Spleen (tissue), 11 donors: ENCODE data around the gene SLC23A2. TPM values are rescaled to one million over a fixed set of nuclear protein-coding genes. Genes with fewer than 3 reads are reported as not detected.
A peak's percentile ranks its signal among the peaks of the same experiment; 100 is the strongest.

Experiments used
- DNase-seq: peaks from one replicate; pipeline ENCODE4 v3.0.0-alpha.2; 2020
- H3K27ac ChIP-seq, 8 donors: fragments of 200-600 bp; sonication (generic) in 7 of 8; 1 replicate in 4 of 8; 2 replicates in 4 of 8; pipeline versions ENCODE4 v1.5.0 to v1.8.0; 2016 to 2021; ENCODE audit warnings: inconsistent platforms in 4 of 8, mild to moderate bottlenecking in 4 of 8, moderate library complexity in 1 of 8
- H3K27me3 ChIP-seq, 7 donors: fragments of 200-600 bp; sonication (generic) in 6 of 7; replicated peaks in 1 of 7; 1 replicate in 4 of 7; 2 replicates in 3 of 7; pipeline versions ENCODE4 v1.5.0 to v1.8.0; 2016 to 2021; ENCODE audit warnings: inconsistent platforms in 3 of 7, mild to moderate bottlenecking in 1 of 7
- H3K36me3 ChIP-seq, 6 donors: fragments of 200-600 bp; sonication (generic) in 5 of 6; 1 replicate in 4 of 6; 2 replicates in 2 of 6; pipeline versions ENCODE4 v1.5.0 to v1.8.0; 2016 to 2021; ENCODE audit warnings: inconsistent platforms in 2 of 6
- H3K4me1 ChIP-seq, 6 donors: fragments of 200-600 bp; sonication (generic) in 5 of 6; 1 replicate in 3 of 6; 2 replicates in 3 of 6; pipeline versions ENCODE4 v1.5.0 to v1.8.0; 2016 to 2021; ENCODE audit warnings: inconsistent platforms in 3 of 6
- H3K4me3 ChIP-seq, 8 donors: fragments of 200-600 bp; sonication (generic) in 7 of 8; 1 replicate in 4 of 8; 2 replicates in 4 of 8; pipeline versions ENCODE4 v1.5.0 to v1.8.0; 2016 to 2021; ENCODE audit warnings: inconsistent platforms in 4 of 8, mild to moderate bottlenecking in 4 of 8, moderate library complexity in 2 of 8
- H3K9me3 ChIP-seq, 8 donors: fragments of 200-600 bp; sonication (generic) in 7 of 8; 1 replicate in 4 of 8; 2 replicates in 4 of 8; pipeline versions ENCODE4 v1.5.0 to v1.8.0; 2016 to 2021; ENCODE audit warnings: inconsistent platforms in 4 of 8
- POLR2A ChIP-seq, 3 donors: fragments of 450-650 bp; IDR thresholded peaks; one replicate each; pipeline ENCODE4 v1.5.1; 2017; ENCODE audit warnings: antibody characterized with exemption in 3 of 3, mild to moderate bottlenecking in 1 of 3
- POLR2AphosphoS5 ChIP-seq, 3 donors: sonication (generic); formaldehyde crosslinking; IDR thresholded peaks; one replicate each; pipeline ENCODE4 v1.5.1; 2017; ENCODE audit warnings: antibody characterized with exemption in 3 of 3
- WGBS, 5 donors: extraction: QIAGEN DNeasy Blood & Tissue Kit in 3 of 5; methylation state at CpG; one replicate each; pipeline versions ENCODE4 v1.1.5 to v1.1.7; 2013 to 2018; 5-methylcytosine and 5-hydroxymethylcytosine counted together
- intact Hi-C: fragments of 100-400 bp; cut with DNase I; formaldehyde crosslinking; loops from one replicate; pipeline ENCODE4 v1.15.0; 2023; ENCODE audit warnings: low total_unique reads
- polyA plus RNA-seq, 3 donors: library from polyadenylated mRNA; stranded (reverse); fragments of 200-250 nt; gene quantifications; one replicate each; pipeline ENCODE4 v1.2.1, GENCODE V29; 2013
- total RNA-seq, 7 donors: library from RNA; depleted of rRNA in 3 of 7; stranded (reverse); fragments of >200 nt in 3 of 7; fragmentation: NEBNext Ultra II Directional in 4 of 7; extraction: Animal tissue kit (Norgen Biotek cat#: 25700) in 4 of 7; gene quantifications; one replicate each; pipeline versions ENCODE4 v1.1.0 to v1.2.1, GENCODE V29; 2016 to 2021
- TF ChIP-seq, protein P1 (sequence below), 11 experiments: fragments of 200-600 bp in 7 of 11; fragments of 450-650 bp in 4 of 11; sonication (generic) in 4 of 11; IDR thresholded peaks in 8 of 11; conservative IDR thresholded peaks in 3 of 11; 1 replicate in 7 of 11; 2 replicates in 4 of 11; pipeline versions ENCODE4 v1.4.0 to v1.8.0; 2016 to 2021; ENCODE audit warnings: antibody characterized with exemption in 11 of 11, inconsistent platforms in 4 of 11, mild to moderate bottlenecking in 1 of 11
- donor health status: healthy with polysubstance abuse.
- donor health status: DM: no; HTN: no; CAD: no; lungs with moderate emphysema.
- donor health status: DM: no; HTN: no; CAD: no.
- donor health status: Bipolar disorder and iron deficiency.
- donor health status: healthy.
- donor health status: DM: no; HTN: no; CAD: no.
- donor health status: DM: yes; HTN: yes; CAD: no.

The SLC23A2 gene
- total and polyA plus RNA-seq, 10 donors, result 5.1 to 72.0 (median 45.8) TPM

DNA sequence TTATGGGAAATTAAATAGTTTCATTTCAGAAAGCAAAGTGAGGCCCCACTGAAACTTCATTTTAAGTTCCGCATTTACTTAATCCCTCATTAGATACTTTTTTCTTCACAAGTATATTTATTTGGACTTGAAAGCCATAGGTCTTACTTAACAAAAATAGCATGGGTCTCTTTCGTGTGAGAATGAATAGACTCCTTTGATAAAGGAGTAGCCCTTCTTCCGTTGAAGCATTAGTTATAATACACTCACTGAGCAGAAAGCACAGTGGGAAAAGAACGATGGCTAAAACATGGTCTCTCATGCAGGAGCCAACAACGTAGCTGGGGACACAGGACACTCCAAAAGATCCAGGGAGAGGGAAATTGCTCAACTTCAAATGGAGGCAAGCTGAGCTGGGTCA is 130.4 kb downstream of the SLC23A2 start:
- TF ChIP-seq POLR2A (IDR thresholded peaks at IDR 0.05) (no peak), POLR2AphosphoS5 (IDR thresholded peaks at IDR 0.05) (no peak)
- TF ChIP-seq, protein P1, sequence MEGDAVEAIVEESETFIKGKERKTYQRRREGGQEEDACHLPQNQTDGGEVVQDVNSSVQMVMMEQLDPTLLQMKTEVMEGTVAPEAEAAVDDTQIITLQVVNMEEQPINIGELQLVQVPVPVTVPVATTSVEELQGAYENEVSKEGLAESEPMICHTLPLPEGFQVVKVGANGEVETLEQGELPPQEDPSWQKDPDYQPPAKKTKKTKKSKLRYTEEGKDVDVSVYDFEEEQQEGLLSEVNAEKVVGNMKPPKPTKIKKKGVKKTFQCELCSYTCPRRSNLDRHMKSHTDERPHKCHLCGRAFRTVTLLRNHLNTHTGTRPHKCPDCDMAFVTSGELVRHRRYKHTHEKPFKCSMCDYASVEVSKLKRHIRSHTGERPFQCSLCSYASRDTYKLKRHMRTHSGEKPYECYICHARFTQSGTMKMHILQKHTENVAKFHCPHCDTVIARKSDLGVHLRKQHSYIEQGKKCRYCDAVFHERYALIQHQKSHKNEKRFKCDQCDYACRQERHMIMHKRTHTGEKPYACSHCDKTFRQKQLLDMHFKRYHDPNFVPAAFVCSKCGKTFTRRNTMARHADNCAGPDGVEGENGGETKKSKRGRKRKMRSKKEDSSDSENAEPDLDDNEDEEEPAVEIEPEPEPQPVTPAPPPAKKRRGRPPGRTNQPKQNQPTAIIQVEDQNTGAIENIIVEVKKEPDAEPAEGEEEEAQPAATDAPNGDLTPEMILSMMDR (IDR thresholded peaks at IDR 0.05 in 8 of 11, conservative IDR thresholded peaks at IDR 0.05 in 3 of 11), result no peak

DNA sequence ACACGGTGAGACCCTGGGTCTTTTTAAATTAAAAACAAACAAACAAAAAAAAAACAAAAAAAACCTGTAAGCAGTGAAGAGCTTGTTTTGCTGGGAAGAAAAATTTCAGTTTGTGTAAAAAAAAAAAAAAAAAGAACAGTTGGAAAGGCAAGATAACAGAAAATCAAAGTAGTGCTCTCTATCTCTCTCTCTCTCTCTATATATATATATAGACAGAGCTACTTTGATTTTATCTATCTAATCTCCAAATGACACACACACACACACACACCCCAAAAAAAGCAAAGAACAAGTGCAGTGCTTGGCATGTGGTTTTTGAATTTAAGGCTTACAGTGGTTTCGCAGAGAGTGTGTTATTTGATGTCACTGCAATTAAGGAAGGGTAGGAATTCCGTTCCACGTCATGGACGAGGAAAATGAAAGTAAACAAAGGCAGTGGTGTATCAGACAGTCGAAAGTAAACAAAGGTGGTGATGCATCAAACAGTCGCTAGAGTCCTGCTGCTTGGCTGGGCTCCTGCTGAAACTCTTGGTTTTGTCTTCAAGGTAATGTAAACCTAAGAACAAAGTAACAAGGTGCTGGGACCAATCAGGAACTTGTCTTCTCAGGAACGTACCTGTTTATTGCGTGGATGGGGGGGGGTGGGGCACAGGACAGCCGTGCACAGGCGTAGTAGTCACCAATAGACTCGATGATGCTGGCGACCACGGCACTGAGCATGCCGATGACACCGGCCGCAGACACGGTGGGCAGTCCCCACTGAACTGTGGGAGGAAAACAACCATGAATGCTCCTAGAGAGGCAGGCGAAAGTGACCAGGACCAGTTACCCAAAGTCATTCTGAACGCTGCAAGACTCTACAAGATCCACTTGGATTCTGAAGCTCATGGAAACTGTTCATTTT is 131.8 kb downstream of the SLC23A2 start:
- intact Hi-C loops, result no loop called here
- Histone ChIP-seq H3K36me3 (peaks cover 3 to 100% (median 81%) of the 10 kb centered on the region in 6 donors), H3K4me1 (no peaks in the 10 kb centered on the region), H3K27me3 (no peaks in the 10 kb centered on the region), H3K4me3 (no peak overlapping the region), H3K27ac (no peak overlapping the region), H3K9me3 (no peaks in the 10 kb centered on the region)
- WGBS, 5 donors, result 82 to 88% (median 85%) methylated on average over 20 of the region's 20 CpGs
- TF ChIP-seq, protein P1 (IDR thresholded peaks at IDR 0.05 in 8 of 11, conservative IDR thresholded peaks at IDR 0.05 in 3 of 11), result no peak
- TF ChIP-seq POLR2A (IDR thresholded peaks at IDR 0.05) (no peak), POLR2AphosphoS5 (IDR thresholded peaks at IDR 0.05) (peak in 1 of 3 donors; percentile 27)
- no peak for DNase-seq

More for the DNA sequence above, 130.4 kb downstream of the SLC23A2 start:
- H3K4me1 ChIP-seq, result no peaks in the 10 kb centered on the region
- H3K9me3 ChIP-seq, result no peaks in the 10 kb centered on the region
- H3K27me3 ChIP-seq, result no peaks in the 10 kb centered on the region
- no peak for DNase-seq
- intact Hi-C loops, result no loop called here
- H3K36me3 ChIP-seq, result peaks cover 3 to 100% (median 71%) of the 10 kb centered on the region in 6 donors
- 82 to 93% (median 87%) methylated on average over 5 of the region's 5 CpGs for WGBS, 5 donors
- H3K4me3 ChIP-seq, result no peak overlapping the region
- H3K27ac ChIP-seq, result no peak overlapping the region

DNA sequence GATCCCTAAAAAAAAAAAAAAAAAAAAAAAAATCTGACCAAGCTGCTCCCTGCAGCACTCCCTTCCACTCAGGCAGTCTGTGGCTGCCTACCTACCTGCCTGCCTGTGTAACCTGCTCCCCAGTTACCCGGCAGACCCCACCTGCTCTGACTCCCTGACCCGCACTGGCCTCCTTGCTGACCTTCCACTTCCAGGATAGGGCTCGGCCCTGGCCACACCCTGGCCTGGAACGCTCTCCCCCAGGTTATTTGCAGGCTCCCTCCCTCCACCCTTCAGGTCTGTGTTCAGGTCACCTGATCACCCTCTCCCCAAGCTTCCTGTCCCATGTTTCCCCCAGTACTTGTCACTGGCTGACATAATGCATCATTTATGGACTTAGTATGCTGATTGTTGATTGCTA is 134.3 kb downstream of the SLC23A2 start:
- no peaks in the 10 kb centered on the region for H3K27me3 ChIP-seq
- H3K4me3 ChIP-seq, result no peak overlapping the region
- TF ChIP-seq, protein P1 (IDR thresholded peaks at IDR 0.05 in 8 of 11, conservative IDR thresholded peaks at IDR 0.05 in 3 of 11), result no peak
- no peak for TF ChIP-seq POLR2A (IDR thresholded peaks at IDR 0.05)
- intact Hi-C loops, result no loop called here
- no peak overlapping the region for H3K27ac ChIP-seq
- no peaks in the 10 kb centered on the region for H3K4me1 ChIP-seq
- H3K36me3 ChIP-seq, result peaks cover 0 to 100% (median 79%) of the 10 kb centered on the region in 6 donors
- no peaks in the 10 kb centered on the region for H3K9me3 ChIP-seq
- DNase-seq, result no peak
- WGBS, 5 donors, result 87 to 100% (median 95%) methylated on average over 4 of the region's 4 CpGs

DNA sequence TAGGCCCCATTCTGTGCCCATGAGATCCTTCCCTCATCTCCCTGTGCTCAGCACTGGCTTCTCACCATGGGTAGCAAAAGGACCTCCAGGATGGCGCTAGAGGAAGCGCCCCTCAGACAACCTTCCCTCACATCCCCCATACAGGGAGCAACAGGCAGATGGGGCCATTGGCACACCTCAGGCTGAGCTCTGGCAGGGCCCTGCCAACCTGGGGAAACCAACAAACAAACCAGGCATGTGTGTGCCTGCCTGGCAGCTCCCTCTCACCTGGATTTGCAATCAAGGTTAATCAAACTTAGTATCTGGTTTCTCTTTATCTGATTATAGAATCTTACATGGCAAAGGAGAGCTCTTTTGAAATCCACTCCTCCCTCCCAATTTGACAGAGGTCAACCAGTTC is 134.9 kb downstream of the SLC23A2 start:
- WGBS, 5 donors, result 88 to 100% (median 96%) methylated on average over 2 of the region's 2 CpGs
- no peaks in the 10 kb centered on the region for H3K27me3 ChIP-seq
- TF ChIP-seq POLR2A (IDR thresholded peaks at IDR 0.05) (no peak), POLR2AphosphoS5 (IDR thresholded peaks at IDR 0.05) (no peak)
- TF ChIP-seq, protein P1 (IDR thresholded peaks at IDR 0.05 in 8 of 11, conservative IDR thresholded peaks at IDR 0.05 in 3 of 11), result no peak
- H3K4me3 ChIP-seq, result no peak overlapping the region
- no peak overlapping the region for H3K27ac ChIP-seq
- no peaks in the 10 kb centered on the region for H3K4me1 ChIP-seq
- intact Hi-C loops, result no loop called here
- no peak for DNase-seq
- no peaks in the 10 kb centered on the region for H3K9me3 ChIP-seq
- H3K36me3 ChIP-seq, result peaks cover 0 to 100% (median 82%) of the 10 kb centered on the region in 6 donors
